ENCODE results near the gene BHLHA9.
A peak's percentile ranks its signal among the peaks of the same experiment; 100 is the strongest.

The BHLHA9 gene

DNA sequence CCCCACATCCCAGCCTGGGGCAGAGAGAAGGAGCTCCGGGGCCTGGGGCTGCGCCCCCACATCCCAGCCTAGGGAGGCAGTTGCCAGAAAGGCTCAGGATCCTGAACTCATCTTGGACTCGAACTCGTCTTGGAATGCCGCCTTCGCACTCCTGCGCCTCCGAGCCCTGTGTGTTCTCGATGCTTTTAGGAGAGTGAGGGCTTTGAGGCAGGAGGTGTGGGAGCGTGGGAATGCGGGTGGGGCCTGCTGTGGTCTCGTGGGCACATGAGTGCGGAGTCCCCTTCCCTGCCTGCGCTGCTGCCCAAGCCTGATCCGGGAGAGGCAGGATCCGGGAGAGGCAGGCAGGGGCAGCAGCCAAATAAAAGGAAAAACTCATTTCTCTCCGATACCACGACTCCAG, 1.2 kb downstream of the BHLHA9 start:
- H3K27ac ChIP-seq = no peak overlapping the region
- TF ChIP-seq, protein P1, sequence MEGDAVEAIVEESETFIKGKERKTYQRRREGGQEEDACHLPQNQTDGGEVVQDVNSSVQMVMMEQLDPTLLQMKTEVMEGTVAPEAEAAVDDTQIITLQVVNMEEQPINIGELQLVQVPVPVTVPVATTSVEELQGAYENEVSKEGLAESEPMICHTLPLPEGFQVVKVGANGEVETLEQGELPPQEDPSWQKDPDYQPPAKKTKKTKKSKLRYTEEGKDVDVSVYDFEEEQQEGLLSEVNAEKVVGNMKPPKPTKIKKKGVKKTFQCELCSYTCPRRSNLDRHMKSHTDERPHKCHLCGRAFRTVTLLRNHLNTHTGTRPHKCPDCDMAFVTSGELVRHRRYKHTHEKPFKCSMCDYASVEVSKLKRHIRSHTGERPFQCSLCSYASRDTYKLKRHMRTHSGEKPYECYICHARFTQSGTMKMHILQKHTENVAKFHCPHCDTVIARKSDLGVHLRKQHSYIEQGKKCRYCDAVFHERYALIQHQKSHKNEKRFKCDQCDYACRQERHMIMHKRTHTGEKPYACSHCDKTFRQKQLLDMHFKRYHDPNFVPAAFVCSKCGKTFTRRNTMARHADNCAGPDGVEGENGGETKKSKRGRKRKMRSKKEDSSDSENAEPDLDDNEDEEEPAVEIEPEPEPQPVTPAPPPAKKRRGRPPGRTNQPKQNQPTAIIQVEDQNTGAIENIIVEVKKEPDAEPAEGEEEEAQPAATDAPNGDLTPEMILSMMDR (IDR thresholded peaks at IDR 0.05) = no peak
- no peak for TF ChIP-seq ZFX (IDR thresholded peaks at IDR 0.05; ENCODE audit: borderline replicate concordance)

DNA sequence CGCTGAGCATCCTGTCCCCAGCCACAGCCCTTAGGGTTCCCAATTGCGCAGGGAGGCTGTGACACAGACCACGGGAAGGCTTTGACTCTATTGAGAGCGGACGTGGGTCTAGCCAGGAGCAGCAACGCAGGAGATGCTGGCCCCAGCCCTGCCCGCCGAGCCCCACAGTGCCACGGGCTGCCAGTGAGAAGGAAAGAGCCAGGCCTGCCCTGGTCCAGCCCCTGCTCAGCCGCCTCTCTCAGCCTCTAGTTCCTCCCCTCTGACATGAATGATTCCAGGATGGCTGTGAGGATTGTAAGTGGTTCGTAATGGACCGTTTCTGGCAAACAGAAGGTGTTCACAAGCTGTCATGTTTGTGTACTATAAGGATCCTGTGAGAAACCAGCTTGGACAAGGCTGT, 2.5 kb downstream of the BHLHA9 start:
- H3K27ac ChIP-seq = no peak overlapping the region
- no peak for TF ChIP-seq ZFX (IDR thresholded peaks at IDR 0.05; ENCODE audit: borderline replicate concordance)
- TF ChIP-seq, protein P1 (IDR thresholded peaks at IDR 0.05) = no peak

DNA sequence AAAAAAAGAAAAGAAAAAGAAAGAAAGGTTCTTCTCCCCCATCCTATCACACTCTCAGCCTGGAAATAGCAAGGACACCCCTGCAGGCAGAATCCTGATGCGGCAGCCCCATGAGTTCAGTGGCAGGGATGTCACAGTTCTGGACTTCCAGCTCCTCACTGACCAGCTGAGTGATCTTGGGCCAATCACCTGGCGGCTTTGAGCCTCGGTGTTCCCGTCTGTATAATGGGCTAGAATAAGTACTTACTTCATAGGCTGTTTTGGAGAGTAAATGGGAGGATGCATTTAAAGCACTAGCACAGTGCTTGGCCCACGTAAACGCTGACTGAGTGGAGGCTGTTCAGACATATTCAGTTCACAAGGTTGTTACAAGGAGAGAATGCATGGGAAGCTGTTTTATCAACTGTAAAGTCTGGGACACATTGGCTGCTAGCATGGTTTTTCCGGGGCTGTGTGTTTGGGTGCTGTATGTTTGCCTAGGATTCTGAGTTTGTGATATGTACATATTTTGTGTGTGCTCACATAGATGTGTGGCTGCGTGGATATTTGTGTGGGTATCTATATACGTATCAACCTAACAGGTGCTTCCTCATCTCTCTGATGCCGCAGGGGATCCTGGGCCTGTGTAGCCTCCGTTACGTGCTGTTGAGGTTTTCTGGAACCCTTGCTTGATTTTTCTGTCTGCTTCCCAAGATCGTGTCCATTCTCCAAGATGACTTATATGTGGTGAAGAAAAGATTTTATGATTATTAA, 3.4 kb downstream of the BHLHA9 start:
- TF ChIP-seq, protein P1 (IDR thresholded peaks at IDR 0.05) = no peak
- no peak for TF ChIP-seq ZFX (IDR thresholded peaks at IDR 0.05; ENCODE audit: borderline replicate concordance)
- H3K27ac ChIP-seq = no peak overlapping the region

DNA sequence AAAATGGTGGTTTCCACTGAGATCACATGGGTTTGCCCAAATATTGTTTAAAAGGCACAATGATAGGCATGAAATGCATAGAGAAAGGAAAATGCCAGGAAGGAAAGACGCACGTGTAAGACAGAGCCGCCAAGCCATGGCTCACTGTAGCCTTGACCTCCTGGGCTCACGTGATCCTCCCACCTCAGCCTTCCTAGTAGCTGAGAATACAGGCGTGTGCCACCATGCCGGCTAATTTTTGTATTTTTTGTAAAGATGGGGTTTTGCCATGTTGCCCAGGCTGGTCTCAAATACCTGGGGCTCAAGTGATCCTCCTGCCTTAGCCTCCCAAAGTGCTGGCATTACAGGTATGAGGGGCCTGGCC, 4.0 kb downstream of the BHLHA9 start:
- TF ChIP-seq, protein P1 (IDR thresholded peaks at IDR 0.05) = no peak
- TF ChIP-seq ZFX (IDR thresholded peaks at IDR 0.05; ENCODE audit: borderline replicate concordance) = no peak
- H3K27ac ChIP-seq = no peak overlapping the region

DNA sequence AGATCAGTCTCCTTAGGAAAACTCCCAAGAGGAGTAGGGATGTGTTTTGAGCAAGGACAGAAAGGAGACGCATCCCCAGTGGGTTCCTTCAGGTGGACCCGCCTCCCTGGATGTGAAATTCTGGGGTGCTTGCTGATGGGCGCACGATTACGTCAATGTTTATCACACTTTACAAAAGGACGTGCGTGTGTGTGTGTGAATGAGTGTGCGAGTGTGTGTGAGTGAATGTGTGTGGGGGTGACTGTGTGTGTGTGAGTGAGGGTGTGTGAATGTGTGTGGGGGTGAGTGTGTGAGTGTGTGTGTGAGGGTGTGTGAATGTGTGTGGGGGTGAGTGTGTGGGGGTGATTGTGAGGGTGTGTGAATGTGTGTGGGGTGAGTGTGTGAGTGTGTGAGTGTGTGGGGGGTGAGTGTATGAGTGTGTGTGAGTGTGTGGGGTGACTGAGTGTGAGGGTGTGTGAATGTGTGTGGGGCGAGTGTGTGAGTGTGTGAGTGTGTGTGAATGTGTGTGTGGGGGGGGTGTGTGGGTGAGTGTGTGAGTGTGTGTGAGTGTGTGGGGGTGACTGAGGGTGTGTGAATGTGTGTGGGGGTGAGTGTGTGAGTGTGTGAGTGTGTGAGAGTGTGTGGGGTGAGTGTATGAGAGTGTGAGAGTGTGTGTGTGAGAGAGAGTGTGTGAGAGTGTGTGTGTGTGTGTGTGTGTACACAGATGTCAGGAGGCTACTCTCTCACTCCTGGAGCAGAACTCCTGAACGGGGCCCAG, 5.1 kb downstream of the BHLHA9 start:
- no peak overlapping the region for H3K27ac ChIP-seq
- no peak for TF ChIP-seq ZFX (IDR thresholded peaks at IDR 0.05; ENCODE audit: borderline replicate concordance)
- TF ChIP-seq, protein P1 (IDR thresholded peaks at IDR 0.05) = no peak

DNA sequence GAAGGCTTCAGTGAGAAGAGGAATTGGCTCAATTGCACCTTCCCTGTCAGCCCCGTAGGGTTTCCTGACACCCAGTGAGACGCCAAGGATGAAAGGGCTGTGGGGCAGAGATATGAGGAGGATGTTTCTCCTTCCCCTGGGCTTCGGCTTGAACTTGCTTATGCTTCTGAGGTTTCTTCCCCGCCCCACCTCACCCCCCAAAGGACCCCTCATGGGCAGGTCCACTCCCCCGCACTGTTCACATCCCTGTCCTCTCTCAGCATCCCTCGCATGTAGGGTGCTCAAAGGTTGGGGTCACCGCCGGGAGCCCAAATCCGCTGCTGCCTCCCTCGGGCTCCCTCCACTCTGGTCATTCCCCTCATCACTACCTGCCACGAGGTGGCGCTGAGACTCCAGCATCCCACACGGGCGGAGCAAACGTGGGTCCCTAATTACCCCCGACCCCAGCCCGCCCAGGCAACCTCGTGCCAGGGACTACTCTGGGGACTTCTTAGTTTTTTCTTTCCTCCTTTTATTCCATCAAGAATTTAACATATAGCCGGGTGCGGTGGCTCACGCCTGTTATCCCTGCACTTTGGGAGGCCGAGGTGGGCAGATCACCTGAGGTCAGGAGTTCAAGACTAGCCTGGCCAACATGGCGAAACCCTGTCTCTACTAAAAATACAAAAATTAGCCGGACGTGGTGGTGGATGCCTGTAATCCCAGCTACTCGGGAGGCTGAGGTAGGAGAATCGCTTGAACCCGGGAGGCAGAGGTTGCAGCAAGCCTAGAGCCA, 5.9 kb downstream of the BHLHA9 start:
- H3K27ac ChIP-seq = no peak overlapping the region
- no peak for TF ChIP-seq ZFX (IDR thresholded peaks at IDR 0.05; ENCODE audit: borderline replicate concordance)
- TF ChIP-seq, protein P1 (IDR thresholded peaks at IDR 0.05) = peak; percentile 82

All from 22Rv1 (cell line).